Measurements from ENCODE around the gene FLNB.
A peak's percentile ranks its signal among the peaks of the same experiment; 100 is the strongest.

The FLNB gene

GRCh38 chr3:58001979-58002378 lies 6.2 kb upstream of the FLNB start:
- no peak overlapping the region for H3K4me3 ChIP-seq (ENCODE audit: low read depth, low read length)
- TF ChIP-seq CTCF (IDR thresholded peaks at IDR 0.05; ENCODE audit: borderline replicate concordance, insufficient read depth, low read depth, low read length) = no peak

- no peak overlapping the region for H3K4me3 ChIP-seq (ENCODE audit: low read depth, low read length)
- no peak for TF ChIP-seq CTCF (IDR thresholded peaks at IDR 0.05; ENCODE audit: borderline replicate concordance, insufficient read depth, low read depth, low read length)
Observed at GRCh38 chr3:58003093-58003492, 5.1 kb upstream of the FLNB start.

- no peak for TF ChIP-seq CTCF (IDR thresholded peaks at IDR 0.05; ENCODE audit: borderline replicate concordance, insufficient read depth, low read depth, low read length)
- H3K4me3 ChIP-seq (ENCODE audit: low read depth, low read length) = no peak overlapping the region
Observed at GRCh38 chr3:58004973-58005372, 3.2 kb upstream of the FLNB start.

- no peak overlapping the region for H3K4me3 ChIP-seq (ENCODE audit: low read depth, low read length)
- TF ChIP-seq CTCF (IDR thresholded peaks at IDR 0.05; ENCODE audit: borderline replicate concordance, insufficient read depth, low read depth, low read length) = no peak
Observed at GRCh38 chr3:58005669-58006068, 2.6 kb upstream of the FLNB start.

GRCh38 chr3:58006661-58007060 lies 1.6 kb upstream of the FLNB start:
- H3K4me3 ChIP-seq (ENCODE audit: low read depth, low read length) = no peak overlapping the region
- TF ChIP-seq CTCF (IDR thresholded peaks at IDR 0.05; ENCODE audit: borderline replicate concordance, insufficient read depth, low read depth, low read length) = no peak

GRCh38 chr3:58009026-58009748 lies 965 bp downstream of the FLNB start:
- no peak for TF ChIP-seq CTCF (IDR thresholded peaks at IDR 0.05; ENCODE audit: borderline replicate concordance, insufficient read depth, low read depth, low read length)
- peak overlapping the region; percentile 87 for H3K4me3 ChIP-seq (ENCODE audit: low read depth, low read length)

- peak overlapping the region; percentile 87 for H3K4me3 ChIP-seq (ENCODE audit: low read depth, low read length)
Observed at GRCh38 chr3:58009749-58010535, 1.7 kb downstream of the FLNB start.

More at GRCh38 chr3:58009749-58010535, 1.7 kb downstream of the FLNB start:
- no peak for TF ChIP-seq CTCF (IDR thresholded peaks at IDR 0.05; ENCODE audit: borderline replicate concordance, insufficient read depth, low read depth, low read length)
